Neural progenitor cell (in vitro differentiated cells): ENCODE data around the gene TNRC6C. TPM values are rescaled to one million over a fixed set of nuclear protein-coding genes. Genes with fewer than 3 reads are reported as not detected.

Source experiments
- DNase-seq: peaks from one replicate; pipeline ENCODE4 v3.0.0-alpha.2; 2016; ENCODE audit warnings: low spot score
- H2AFZ ChIP-seq: fragments of 200-600 bp; sonication (generic); replicated peaks from 2 replicates; pipeline ENCODE4 v1.6.1; 2016; ENCODE audit warnings: antibody characterized with exemption
- H3F3A ChIP-seq: fragments of 200-600 bp; sonication (generic); 2 replicates; pipeline ENCODE4 v1.6.1; 2016; ENCODE audit warnings: antibody characterized with exemption, low read depth
- H3K27ac ChIP-seq: fragments of 200-600 bp; sonication (generic); 2 replicates; pipeline ENCODE4 v1.5.1; 2016; ENCODE audit warnings: mild to moderate bottlenecking
- H3K27me3 ChIP-seq: fragments of 200-600 bp; sonication (generic); 2 replicates; pipeline ENCODE4 v1.6.1; 2016; ENCODE audit warnings: mild to moderate bottlenecking, moderate library complexity
- H3K36me3 ChIP-seq: fragments of 200-600 bp; sonication (generic); 2 replicates; pipeline ENCODE4 v1.5.1; 2016
- H3K4me1 ChIP-seq: fragments of 200-600 bp; sonication (generic); 2 replicates; pipeline ENCODE4 v1.6.1; 2016; ENCODE audit warnings: mixed run types
- H3K4me2 ChIP-seq: fragments of 200-600 bp; sonication (generic); 2 replicates; pipeline ENCODE4 v1.6.1; 2016
- H3K4me3 ChIP-seq: fragments of 200-600 bp; sonication (generic); 2 replicates; pipeline ENCODE4 v1.5.1; 2016
- H3K79me2 ChIP-seq: fragments of 200-600 bp; sonication (generic); 2 replicates; pipeline ENCODE4 v1.6.1; 2016; ENCODE audit warnings: low read depth
- H3K9ac ChIP-seq: fragments of 200-600 bp; sonication (generic); 2 replicates; pipeline ENCODE4 v1.6.1; 2016
- H3K9me3 ChIP-seq: fragments of 200-600 bp; sonication (generic); 2 replicates; pipeline ENCODE4 v1.5.1; 2016; ENCODE audit warnings: low read depth
- H4K20me1 ChIP-seq: fragments of 200-600 bp; sonication (generic); 2 replicates; pipeline ENCODE4 v1.6.1; 2016; ENCODE audit warnings: low read depth
- H3K27ac Mint-ChIP-seq: 3 replicates; pipeline ENCODE4 v1.8.0; 2021; ENCODE audit warnings: mixed read lengths
- H3K27me3 Mint-ChIP-seq: 2 replicates; pipeline ENCODE4 v1.8.0; 2022; ENCODE audit warnings: low read depth, mild to moderate bottlenecking, inconsistent platforms, moderate library complexity, mixed read lengths; ENCODE audit not compliant: insufficient read depth
- H3K36me3 Mint-ChIP-seq: 3 replicates; pipeline ENCODE4 v1.8.0; 2021; ENCODE audit warnings: mixed read lengths
- H3K4me1 Mint-ChIP-seq: 3 replicates; pipeline ENCODE4 v1.8.0; 2021; ENCODE audit warnings: mixed read lengths
- H3K4me3 Mint-ChIP-seq: 3 replicates; pipeline ENCODE4 v1.8.0; 2021; ENCODE audit warnings: mild to moderate bottlenecking, moderate library complexity, mixed read lengths
- H3K9me3 Mint-ChIP-seq: 3 replicates; pipeline ENCODE4 v1.8.0; 2020; ENCODE audit warnings: mixed read lengths
- EZH2 ChIP-seq: fragments of 200-600 bp; sonication (generic); IDR thresholded peaks from 2 replicates; pipeline ENCODE4 v1.6.1; 2017; ENCODE audit warnings: antibody characterized with exemption, mild to moderate bottlenecking, moderate library complexity
- EZH2phosphoT487 ChIP-seq: fragments of 200-600 bp; sonication (generic); IDR thresholded peaks from 2 replicates; pipeline ENCODE4 v1.6.1; 2017; ENCODE audit warnings: antibody characterized with exemption
- total RNA-seq: library from RNA; depleted of rRNA; stranded (reverse); fragments of >200 nt; gene quantifications from 2 replicates; pipeline ENCODE4 v1.2.3, GENCODE V29; 2015; ENCODE audit warnings: low replicate concordance
- TF ChIP-seq, protein P1 (sequence below): fragments of 200-600 bp; sonication (generic); IDR thresholded peaks from 2 replicates; pipeline ENCODE4 v1.5.1; 2017; ENCODE audit warnings: antibody characterized with exemption, mild to moderate bottlenecking

Gene TNRC6C
- total RNA-seq, 1 donor from 2014 or later = 14.9 TPM

DNA sequence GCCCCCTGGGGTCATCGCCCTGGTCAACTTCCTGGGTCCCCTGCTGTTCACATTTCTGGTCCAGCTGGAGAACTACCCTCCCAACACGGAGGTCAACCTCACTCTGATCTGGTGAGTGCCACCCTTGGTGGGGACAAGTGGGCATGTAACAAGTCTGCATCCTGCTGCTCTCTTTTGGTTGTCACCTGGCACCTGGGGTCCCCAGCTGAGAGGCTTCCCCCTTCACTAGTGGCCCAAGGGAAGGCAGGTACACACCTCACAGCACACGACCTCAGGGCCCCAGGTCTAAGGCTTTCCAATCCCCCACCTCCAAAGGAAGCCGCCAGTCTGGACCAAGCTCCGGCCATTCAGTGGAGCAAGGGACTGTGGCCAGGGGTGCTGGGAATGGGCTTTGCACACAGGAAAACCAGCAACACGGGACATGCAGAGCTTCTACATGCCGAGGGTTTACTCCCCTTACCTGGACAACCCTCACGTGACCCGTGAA lies 176.4 kb downstream of the TNRC6C start:
- Histone ChIP-seq H3K4me1 (peaks cover 4% of the 10 kb centered on the region), H3K9me3 (no peaks in the 10 kb centered on the region), H3K79me2 (no peaks in the 10 kb centered on the region), H3K27ac (no peak overlapping the region), H4K20me1 (no peaks in the 10 kb centered on the region), H2AFZ (no peak overlapping the region), H3K4me2 (no peak overlapping the region), H3K9ac (no peak overlapping the region), H3F3A (peaks cover 21% of the 10 kb centered on the region), H3K4me3 (no peak overlapping the region), H3K36me3 (no peaks in the 10 kb centered on the region), H3K27me3 (peaks cover 49% of the 10 kb centered on the region)
- TF ChIP-seq, protein P1, sequence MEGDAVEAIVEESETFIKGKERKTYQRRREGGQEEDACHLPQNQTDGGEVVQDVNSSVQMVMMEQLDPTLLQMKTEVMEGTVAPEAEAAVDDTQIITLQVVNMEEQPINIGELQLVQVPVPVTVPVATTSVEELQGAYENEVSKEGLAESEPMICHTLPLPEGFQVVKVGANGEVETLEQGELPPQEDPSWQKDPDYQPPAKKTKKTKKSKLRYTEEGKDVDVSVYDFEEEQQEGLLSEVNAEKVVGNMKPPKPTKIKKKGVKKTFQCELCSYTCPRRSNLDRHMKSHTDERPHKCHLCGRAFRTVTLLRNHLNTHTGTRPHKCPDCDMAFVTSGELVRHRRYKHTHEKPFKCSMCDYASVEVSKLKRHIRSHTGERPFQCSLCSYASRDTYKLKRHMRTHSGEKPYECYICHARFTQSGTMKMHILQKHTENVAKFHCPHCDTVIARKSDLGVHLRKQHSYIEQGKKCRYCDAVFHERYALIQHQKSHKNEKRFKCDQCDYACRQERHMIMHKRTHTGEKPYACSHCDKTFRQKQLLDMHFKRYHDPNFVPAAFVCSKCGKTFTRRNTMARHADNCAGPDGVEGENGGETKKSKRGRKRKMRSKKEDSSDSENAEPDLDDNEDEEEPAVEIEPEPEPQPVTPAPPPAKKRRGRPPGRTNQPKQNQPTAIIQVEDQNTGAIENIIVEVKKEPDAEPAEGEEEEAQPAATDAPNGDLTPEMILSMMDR = no peak
- no peak for TF ChIP-seq EZH2phosphoT487
- TF ChIP-seq EZH2 = no peak
- Mint-ChIP-seq H3K4me3 (no peak overlapping the region), H3K9me3 (no peaks in the 10 kb centered on the region), H3K4me1 (peaks cover 2% of the 10 kb centered on the region), H3K36me3 (no peaks in the 10 kb centered on the region), H3K27ac (no peak overlapping the region), H3K27me3 (peaks cover 17% of the 10 kb centered on the region)
- DNase-seq = no peak

DNA sequence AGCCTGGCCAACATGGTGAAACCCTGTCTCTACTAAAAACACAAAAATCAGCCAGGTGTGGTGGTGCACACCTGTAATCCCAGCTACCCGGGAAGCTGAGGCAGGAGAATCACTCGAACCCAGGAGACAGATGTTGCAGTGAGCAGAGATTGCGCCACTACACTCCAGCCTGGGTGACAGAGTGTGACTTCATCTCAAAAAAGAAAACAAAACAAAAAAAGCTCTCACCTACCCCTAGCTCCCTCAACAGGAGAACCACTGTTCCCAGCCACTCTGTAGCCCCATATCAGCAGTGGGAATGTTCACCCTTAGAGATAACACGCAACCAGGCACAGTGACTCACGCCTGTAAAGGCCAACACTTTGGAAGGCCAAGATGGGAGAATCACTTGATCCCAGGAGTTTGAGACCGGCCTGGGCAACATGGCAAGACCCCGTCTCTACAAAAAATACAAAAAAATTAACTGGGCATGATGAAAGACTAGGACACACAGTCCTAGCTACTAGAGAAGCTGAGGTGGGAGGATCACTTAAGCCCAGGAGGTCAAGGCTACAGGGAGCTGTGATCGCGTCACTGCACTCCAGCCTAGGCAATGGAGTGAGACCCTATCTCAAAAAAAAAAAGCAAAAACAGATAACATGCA lies 177.5 kb downstream of the TNRC6C start:
- no peaks in the 10 kb centered on the region for H3K36me3 ChIP-seq
- H3K27me3 ChIP-seq = peaks cover 44% of the 10 kb centered on the region
- H3K36me3 Mint-ChIP-seq = no peaks in the 10 kb centered on the region
- H3K27ac Mint-ChIP-seq = peak overlapping the region; percentile 82
- no peak overlapping the region for H3K9ac ChIP-seq
- H3K27me3 Mint-ChIP-seq = peaks cover 21% of the 10 kb centered on the region
- H3K9me3 Mint-ChIP-seq = no peaks in the 10 kb centered on the region
- H3K79me2 ChIP-seq = no peaks in the 10 kb centered on the region
- no peak for TF ChIP-seq EZH2
- H3K4me1 Mint-ChIP-seq = peaks cover 4% of the 10 kb centered on the region
- no peaks in the 10 kb centered on the region for H3K9me3 ChIP-seq
- no peak overlapping the region for H2AFZ ChIP-seq
- no peak overlapping the region for H3K4me2 ChIP-seq
- no peaks in the 10 kb centered on the region for H4K20me1 ChIP-seq
- H3K27ac ChIP-seq = no peak overlapping the region
- DNase-seq = no peak
- peak overlapping the region; percentile 31 for H3K4me3 Mint-ChIP-seq
- peaks cover 20% of the 10 kb centered on the region for H3F3A ChIP-seq
- no peak overlapping the region for H3K4me3 ChIP-seq
- H3K4me1 ChIP-seq = peaks cover 4% of the 10 kb centered on the region

DNA sequence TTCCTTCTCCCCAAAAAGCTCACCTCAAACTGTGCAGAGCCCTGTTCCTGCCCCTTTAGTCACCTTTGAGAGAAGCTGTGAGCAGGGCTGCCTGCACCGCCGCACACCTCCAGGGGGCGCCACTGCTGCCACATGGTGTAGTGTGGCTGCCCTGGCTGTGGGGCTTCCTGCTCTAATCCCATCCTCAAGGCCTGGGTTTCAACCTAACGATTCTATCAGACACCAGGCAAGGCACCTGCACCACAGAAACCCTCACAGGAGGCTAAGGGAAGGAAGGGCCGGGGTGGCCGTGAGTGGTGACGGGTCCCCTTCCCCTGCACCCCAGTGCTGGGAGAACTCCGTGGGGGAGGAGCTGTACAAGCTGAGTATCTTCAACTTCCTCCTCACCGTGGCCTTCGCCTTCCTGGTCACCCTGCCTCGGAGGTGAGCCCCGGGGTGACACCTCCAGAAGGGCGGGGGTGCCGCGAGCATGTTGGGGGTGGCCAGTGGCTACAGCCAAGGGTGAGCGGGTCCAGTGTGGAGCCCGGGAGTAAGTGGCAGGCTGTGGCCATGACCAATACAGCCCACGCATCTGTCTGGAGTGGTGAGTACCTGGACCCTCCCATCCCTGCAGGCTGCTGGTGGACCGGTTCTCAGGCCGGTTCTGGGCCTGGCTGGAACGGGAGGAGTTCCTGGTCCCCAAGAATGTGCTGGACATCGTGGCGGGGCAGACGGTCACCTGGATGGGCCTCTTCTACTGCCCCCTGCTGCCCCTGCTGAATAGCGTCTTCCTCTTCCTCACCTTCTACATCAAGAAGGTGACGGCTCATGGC lies 179.1 kb downstream of the TNRC6C start:
- Mint-ChIP-seq H3K36me3 (no peaks in the 10 kb centered on the region), H3K9me3 (no peaks in the 10 kb centered on the region), H3K27ac (no peak overlapping the region), H3K27me3 (peaks cover 20% of the 10 kb centered on the region), H3K4me1 (peaks cover 11% of the 10 kb centered on the region), H3K4me3 (no peak overlapping the region)
- H3K27me3 ChIP-seq = peaks cover 36% of the 10 kb centered on the region
- no peak for TF ChIP-seq EZH2phosphoT487
- TF ChIP-seq, protein P1 = peak; percentile 49
- no peaks in the 10 kb centered on the region for H4K20me1 ChIP-seq
- no peak overlapping the region for H3K4me3 ChIP-seq
- H3K79me2 ChIP-seq = no peaks in the 10 kb centered on the region
- H3K4me2 ChIP-seq = no peak overlapping the region
- H3K9me3 ChIP-seq = no peaks in the 10 kb centered on the region
- no peaks in the 10 kb centered on the region for H3K36me3 ChIP-seq
- H3F3A ChIP-seq = peaks cover 24% of the 10 kb centered on the region
- H2AFZ ChIP-seq = no peak overlapping the region
- H3K27ac ChIP-seq = no peak overlapping the region
- no peak overlapping the region for H3K9ac ChIP-seq
- DNase-seq = no peak
- H3K4me1 ChIP-seq = no peaks in the 10 kb centered on the region
